ENCODE results near the gene BCL11A. TPM values are rescaled to one million over a fixed set of nuclear protein-coding genes. Genes with fewer than 3 reads are reported as not detected.

The BCL11A gene
- total and polyA plus RNA-seq, 2 experiments from 2014 or later: 57.5 to 77.6 TPM

DNA sequence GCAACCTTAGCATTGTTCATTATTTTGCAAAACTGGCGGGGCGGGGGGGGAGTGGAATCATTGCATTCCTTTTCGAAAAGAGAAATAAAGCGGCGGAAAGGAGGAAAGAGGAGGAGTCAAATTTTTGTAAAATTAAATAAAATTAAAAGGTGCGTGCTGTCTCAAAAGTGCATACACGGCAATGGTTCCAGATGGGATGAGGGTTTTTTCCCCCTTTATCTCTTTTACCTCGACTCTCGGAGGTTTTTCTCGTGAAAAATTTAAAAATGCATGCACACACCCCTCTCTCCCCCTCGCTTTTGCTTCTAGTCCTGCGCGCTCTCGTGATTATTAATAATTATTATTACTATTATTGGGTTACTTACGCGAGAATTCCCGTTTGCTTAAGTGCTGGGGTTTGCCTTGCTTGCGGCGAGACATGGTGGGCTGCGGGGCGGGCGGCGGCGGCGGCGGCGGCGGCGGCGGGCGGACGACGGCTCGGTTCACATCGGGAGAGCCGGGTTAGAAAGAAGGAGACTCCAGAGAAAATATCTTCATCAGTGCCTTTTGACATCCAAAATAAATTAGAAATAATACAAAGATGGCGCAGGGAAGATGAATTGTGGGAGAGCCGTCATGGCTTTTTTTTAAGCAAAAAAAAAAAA lies 481 bp downstream of the BCL11A start:
- Histone ChIP-seq H3K4me1 (ENCODE audit: insufficient read depth) (peaks cover 14% of the 10 kb centered on the region), H3K27ac (ENCODE audit: low read depth) (peak overlapping the region; percentile 89), H4K20me1 (replicated peaks; ENCODE audit: insufficient read depth) (no peaks in the 10 kb centered on the region), H3K4me2 (peak overlapping the region; percentile 85), H3K36me3 (ENCODE audit: insufficient read depth) (no peaks in the 10 kb centered on the region), H3K27me3 (ENCODE audit: insufficient read depth) (peaks cover 8% of the 10 kb centered on the region), H3F3A (replicated peaks; ENCODE audit: low read depth) (peaks cover 13% of the 10 kb centered on the region; the same call in 1 of the 2 replicates), H2AFZ (no peak overlapping the region), H3K79me2 (replicated peaks; ENCODE audit: insufficient read depth) (peaks cover 52% of the 10 kb centered on the region), H3K9me2 (ENCODE audit: insufficient read depth) (no peaks in the 10 kb centered on the region), H3K4me3 (peak overlapping the region; percentile 89)
- H3K27ac Mint-ChIP-seq: peak overlapping the region; percentile 65; the same call in 1 of the 2 replicates
- peaks cover 5% of the 10 kb centered on the region for H3K36me3 Mint-ChIP-seq (ENCODE audit: low read depth)
- H3K27me3 Mint-ChIP-seq (ENCODE audit: insufficient read depth, low read depth, poor library complexity): peaks cover 7% of the 10 kb centered on the region
- H3K9me3 Mint-ChIP-seq: no peaks in the 10 kb centered on the region; the same call in 2 of the 3 replicates
- H3K4me3 Mint-ChIP-seq: peak overlapping the region; percentile 89
- DNase-seq (ENCODE audit: low spot score): no peak
- peaks cover 8% of the 10 kb centered on the region for H3K4me1 Mint-ChIP-seq
- TF ChIP-seq CTCF (conservative IDR thresholded peaks at IDR 0.05; ENCODE audit: low read depth in 2 of 2) (no peak), CREB1 (CRISPR knock-in tag; IDR thresholded peaks at IDR 0.05; ENCODE audit: low read depth) (no peak), ZNF114 (CRISPR knock-in tag; IDR thresholded peaks at IDR 0.05) (no peak), NANOG (IDR thresholded peaks at IDR 0.05; ENCODE audit: borderline replicate concordance) (no peak), ZNF331 (CRISPR knock-in tag; IDR thresholded peaks at IDR 0.05; ENCODE audit: low read depth) (no peak), JUNB (IDR thresholded peaks at IDR 0.05; ENCODE audit: unreplicated experiment) (no peak), STAT1 (IDR thresholded peaks at IDR 0.05; ENCODE audit: unreplicated experiment) (no peak), EZH2phosphoT487 (IDR thresholded peaks at IDR 0.05; ENCODE audit: unreplicated experiment) (no peak)
- TF ChIP-seq, protein P1, sequence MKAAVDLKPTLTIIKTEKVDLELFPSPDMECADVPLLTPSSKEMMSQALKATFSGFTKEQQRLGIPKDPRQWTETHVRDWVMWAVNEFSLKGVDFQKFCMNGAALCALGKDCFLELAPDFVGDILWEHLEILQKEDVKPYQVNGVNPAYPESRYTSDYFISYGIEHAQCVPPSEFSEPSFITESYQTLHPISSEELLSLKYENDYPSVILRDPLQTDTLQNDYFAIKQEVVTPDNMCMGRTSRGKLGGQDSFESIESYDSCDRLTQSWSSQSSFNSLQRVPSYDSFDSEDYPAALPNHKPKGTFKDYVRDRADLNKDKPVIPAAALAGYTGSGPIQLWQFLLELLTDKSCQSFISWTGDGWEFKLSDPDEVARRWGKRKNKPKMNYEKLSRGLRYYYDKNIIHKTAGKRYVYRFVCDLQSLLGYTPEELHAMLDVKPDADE (IDR thresholded peaks at IDR 0.05): no peak
- TF ChIP-seq, protein P2, sequence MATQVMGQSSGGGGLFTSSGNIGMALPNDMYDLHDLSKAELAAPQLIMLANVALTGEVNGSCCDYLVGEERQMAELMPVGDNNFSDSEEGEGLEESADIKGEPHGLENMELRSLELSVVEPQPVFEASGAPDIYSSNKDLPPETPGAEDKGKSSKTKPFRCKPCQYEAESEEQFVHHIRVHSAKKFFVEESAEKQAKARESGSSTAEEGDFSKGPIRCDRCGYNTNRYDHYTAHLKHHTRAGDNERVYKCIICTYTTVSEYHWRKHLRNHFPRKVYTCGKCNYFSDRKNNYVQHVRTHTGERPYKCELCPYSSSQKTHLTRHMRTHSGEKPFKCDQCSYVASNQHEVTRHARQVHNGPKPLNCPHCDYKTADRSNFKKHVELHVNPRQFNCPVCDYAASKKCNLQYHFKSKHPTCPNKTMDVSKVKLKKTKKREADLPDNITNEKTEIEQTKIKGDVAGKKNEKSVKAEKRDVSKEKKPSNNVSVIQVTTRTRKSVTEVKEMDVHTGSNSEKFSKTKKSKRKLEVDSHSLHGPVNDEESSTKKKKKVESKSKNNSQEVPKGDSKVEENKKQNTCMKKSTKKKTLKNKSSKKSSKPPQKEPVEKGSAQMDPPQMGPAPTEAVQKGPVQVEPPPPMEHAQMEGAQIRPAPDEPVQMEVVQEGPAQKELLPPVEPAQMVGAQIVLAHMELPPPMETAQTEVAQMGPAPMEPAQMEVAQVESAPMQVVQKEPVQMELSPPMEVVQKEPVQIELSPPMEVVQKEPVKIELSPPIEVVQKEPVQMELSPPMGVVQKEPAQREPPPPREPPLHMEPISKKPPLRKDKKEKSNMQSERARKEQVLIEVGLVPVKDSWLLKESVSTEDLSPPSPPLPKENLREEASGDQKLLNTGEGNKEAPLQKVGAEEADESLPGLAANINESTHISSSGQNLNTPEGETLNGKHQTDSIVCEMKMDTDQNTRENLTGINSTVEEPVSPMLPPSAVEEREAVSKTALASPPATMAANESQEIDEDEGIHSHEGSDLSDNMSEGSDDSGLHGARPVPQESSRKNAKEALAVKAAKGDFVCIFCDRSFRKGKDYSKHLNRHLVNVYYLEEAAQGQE (IDR thresholded peaks at IDR 0.05; ENCODE audit: unreplicated experiment): no peak
- no peak for ATAC-seq

Measured in GM23338 (cell line).